Measurements from ENCODE around the gene SLC22A5.

Gene SLC22A5

DNA sequence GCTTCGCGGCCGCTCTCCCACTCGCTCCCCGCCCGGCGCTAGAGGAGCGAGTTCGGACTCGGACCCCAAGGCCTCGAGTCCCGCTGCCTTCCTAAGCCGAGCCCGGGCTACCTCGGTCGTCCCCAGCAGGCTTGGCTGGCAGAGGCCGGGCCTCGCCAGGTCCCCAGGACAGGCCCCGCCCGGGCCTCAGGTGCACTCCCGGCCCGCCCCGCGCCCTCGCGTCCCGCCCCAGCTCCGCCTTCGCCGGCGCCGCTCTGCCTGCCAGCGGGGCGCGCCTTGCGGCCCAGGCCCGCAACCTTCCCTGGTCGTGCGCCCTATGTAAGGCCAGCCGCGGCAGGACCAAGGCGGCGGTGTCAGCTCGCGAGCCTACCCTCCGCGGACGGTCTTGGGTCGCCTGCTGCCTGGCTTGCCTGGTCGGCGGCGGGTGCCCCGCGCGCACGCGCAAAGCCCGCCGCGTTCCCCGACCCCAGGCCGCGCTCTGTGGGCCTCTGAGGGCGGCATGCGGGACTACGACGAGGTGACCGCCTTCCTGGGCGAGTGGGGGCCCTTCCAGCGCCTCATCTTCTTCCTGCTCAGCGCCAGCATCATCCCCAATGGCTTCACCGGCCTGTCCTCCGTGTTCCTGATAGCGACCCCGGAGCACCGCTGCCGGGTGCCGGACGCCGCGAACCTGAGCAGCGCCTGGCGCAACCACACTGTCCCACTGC is at the start of gene SLC22A5:
Gene SLC22A5, plus strand, starts transcription at position 237 of the 707 bp plus-strand sequence. Its CDS starts 263 bp downstream, at position 500.
- DNase-seq, result peak; percentile 63 to 76

DNA sequence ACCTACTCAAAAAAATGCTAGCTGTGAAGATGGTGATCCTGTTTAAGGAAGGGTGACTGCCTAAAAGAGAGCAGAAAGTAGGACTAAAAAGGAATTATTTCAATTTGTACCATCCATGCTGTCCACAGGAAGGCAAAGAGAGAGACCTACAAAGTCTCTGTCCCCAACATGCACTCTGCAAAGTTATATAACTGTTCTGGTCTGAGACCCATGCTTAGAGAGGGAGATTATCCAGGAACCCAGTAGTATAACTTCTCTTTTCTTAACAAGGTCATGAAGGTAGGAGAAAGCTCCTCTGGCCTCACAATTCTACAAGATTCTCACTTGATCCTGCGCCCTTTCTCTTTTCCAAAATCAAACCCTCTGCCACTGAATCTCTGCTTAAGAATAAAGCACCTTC is 49.5 kb upstream of the SLC22A5 start:
- DNase-seq, result no peak

DNA sequence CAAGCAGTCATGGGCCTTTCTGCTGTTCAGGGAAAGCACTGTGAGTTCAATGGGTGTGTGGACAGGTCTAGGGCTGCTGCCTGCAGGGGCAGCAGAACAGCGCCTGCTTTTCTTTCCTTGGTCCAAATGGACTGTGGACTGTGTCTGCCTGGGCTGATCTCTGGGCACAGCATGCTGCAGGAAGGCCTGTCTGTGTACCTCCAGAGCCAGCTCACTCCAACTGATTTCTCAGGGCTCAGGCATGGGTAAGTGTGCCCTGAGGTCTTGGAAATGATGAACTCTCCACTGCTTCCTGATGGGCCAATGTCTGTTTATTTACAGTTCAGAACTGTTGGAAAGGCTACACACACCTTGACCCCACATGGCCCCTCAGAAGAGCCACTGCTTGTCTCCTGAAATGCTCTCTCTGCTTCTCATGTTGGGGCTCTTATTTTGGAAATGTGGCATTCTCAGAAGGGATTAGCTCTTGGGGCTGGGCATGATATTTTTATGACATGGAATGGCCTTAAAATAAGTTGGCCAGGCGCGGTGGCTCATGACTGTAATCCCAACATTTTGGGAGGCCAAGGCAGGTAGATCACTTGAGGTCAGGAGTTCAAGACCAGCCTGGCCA is 48.3 kb upstream of the SLC22A5 start:
- DNase-seq, result no peak

DNA sequence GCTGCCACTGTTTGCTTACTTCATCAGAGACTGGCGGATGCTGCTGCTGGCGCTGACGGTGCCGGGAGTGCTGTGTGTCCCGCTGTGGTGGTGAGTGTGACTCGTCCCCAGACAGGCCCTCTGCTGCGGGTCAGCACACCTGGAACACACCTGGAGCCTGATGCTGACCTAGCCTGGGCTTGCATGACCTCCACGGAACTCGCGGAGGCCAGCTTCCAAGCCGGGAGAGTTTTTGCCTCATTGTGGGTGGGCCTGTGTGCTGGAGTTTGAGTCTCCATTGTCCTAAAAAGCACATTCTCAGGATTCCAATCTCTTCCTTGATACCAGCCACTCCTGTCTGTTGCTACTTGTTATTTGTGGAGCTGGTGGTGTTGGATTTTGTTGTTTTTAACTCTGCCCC is 47.2 kb upstream of the SLC22A5 start:
- DNase-seq, result no peak

DNA sequence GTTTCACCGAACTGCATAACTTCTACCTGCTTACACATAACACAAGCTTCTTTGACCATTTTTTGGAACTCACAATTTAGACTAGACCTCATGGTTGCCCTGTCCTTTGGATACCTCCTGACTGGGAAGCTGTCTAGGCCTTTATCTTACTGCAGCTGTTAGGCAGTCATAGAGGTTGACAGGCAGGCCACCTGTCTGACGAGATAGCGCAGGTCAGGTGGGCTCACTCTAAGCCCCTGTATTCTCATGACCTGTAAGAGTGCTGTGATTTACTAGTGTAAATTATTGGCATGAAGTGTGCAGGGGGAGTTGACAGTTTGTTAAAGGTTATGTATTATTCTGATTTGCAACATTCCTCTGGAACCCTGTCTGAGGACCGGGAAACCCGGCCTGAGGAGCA is 46.3 kb upstream of the SLC22A5 start:
- no peak for DNase-seq

DNA sequence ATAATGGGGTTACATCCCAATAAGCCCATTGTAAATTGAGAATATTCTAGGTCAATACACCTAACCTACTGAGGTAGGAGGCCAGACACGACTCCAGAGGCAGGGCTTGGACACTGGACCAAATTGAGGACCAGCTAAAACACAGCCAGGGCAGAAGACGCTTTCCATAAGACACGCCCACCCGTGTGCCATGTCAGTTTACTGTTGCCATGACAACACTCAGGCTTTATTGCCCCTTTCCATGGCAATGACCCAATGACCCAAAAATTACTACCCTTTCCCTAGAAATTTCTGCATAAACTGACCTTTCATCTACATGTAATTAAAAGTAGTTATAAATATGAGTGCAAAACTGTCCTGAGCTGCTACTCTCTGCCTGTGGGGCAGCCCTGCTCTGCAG is 43.8 kb upstream of the SLC22A5 start:
- DNase-seq, result no peak

DNA sequence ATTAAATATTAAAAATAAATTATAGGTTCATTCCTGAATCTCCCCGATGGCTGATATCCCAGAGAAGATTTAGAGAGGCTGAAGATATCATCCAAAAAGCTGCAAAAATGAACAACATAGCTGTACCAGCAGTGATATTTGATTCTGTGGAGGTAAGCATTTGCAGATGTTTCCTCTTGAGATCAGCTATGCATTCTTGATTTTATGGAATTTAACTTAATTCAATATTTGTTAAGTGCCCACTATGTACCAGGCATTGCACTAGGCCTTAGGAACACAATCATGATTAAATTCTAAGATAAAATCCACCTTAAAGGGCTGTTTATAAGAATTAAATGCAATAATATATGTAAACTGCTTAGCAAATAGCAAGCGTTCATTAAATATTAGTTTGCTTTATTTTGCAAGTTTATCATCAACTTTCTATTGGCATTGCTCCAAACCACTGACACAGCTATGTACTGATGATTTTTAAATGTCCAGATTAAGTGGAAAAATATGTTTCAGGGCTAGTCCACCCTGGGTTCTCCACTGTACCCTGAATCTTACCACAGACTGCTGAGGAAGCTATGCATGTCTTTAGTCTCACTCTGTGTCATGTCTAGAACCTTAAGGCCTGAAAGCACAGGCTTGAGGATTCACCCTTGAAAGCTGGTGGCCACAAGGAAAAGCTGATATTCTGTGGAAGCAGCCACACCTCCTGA is 42.1 kb upstream of the SLC22A5 start:
- DNase-seq, result no peak

DNA sequence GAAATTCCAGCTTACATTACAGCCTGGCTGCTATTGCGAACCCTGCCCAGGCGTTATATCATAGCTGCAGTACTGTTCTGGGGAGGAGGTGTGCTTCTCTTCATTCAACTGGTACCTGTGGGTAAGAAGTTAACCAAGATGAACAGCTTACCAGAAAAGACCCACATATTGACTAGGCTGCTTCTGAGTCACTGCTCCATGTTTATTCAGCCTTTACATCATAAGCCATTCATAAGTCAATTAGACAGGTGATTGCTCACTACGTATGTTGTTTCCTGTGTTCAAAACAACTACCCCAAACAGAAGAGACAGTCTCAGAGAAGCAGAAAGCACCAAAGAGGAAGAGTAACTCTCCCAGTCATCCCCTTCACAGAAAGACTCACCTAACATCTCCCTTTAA is 34.7 kb upstream of the SLC22A5 start:
- no peak for DNase-seq

DNA sequence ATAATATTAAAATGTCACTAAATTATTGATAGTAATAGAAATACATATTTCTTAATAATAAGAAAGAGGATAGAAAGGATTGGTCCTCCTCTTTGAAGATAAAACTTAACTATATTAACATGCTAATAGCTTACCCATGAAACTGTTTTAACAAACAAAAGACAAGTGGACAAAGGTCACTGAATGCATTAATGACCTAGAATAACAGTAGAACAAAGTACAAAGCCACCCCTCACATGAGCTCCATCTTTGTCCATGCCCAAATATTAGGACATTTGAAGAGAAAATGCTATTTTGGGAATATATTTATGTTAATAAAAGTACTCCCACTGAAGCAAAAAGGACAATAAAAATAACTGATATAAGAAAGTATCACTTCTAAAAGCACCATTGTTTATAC is 34.1 kb upstream of the SLC22A5 start:
- no peak for DNase-seq

DNA sequence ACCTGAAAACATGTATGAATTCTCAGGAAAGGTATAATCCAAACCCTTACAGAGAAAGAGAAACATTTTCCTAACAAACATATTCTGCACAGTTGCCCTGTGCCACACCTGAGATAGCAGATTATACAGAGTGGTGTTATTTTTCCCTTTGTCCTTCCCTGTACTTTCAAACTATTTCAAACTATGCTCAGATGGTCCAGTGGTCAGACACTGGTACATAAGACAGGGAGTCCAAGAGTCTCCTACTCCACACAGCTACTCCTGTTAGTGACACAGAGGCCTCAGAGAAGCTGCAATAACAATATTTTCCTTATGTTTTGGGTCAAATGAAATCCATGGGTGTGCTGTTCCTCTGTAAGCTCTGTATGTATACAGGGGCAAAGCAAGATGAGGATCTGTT is 30.0 kb upstream of the SLC22A5 start:
- DNase-seq, result no peak

DNA sequence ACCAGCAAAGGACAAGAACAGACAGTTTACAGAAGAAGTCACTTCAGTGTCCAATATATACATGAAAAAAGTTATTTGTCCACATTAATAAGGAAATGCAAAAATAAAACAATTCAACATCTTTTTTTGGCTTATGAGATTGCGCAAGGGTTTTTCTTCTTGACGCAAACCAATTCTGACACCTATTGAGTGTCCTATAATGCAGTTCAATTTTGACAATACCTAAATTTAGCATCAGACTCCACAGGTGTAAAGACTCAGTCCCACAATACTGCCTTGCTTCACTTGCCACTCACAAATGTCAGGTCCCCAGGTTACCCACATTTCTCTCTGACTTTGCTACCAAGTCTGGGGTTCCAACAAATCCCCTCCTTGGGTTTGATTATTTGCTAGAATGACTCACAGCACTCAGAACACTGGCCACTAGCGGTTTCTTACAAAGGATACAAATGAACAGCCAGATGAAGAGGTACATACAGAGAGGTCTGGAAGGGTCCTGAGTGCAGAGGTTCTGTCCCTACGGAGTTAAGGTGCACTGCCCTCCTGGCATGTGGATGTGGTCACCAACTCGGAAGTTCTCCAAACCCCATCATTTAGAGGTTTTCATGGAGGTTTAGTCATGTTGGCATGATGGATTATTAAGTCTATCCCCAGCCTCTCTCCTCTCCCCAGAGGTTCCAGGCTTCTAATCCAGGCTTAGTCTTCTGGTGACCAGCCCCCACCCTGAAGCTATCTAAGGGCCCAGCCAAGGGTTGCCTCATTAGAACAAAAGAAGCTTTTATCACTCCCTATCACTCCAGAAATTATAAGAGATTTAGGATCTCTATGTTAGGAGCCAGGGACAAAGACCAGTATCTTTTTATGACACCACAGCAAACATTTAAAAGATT is 27.0 kb upstream of the SLC22A5 start:
- no peak for DNase-seq

DNA sequence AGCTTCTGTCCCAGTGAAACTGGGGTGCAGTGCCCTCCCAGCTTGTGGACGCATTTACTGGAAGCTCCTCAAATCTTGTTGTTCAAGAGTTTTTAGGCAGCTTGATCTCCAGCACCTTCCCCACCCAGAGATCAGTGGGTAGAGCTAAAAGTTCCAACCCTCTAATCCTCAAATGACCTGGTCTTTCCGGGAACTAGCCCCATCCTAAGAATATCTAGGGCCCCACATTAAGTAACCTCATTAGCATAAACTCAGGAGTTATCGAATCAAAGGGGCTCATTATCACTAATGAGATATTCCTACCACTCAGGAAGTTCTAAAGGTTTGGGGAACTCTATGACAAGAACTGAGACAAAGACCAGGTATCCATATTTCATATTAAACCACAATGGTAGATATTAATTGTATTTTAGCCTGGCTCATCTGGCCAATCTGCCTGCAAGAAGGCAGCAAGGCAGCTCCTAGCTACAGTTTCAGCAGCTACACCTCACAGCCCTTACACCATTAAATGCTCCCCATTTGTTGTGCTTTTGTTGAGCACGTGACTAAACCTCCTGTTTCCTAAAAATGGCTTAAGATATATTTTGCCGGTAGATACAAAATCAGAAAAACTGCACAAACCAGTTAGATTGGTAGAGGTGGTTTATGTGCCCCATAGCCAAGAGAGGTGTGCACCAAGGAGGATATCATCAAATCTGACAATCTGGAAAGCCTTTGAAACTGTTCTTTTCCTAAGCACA is 24.6 kb upstream of the SLC22A5 start:
- no peak for DNase-seq

DNA sequence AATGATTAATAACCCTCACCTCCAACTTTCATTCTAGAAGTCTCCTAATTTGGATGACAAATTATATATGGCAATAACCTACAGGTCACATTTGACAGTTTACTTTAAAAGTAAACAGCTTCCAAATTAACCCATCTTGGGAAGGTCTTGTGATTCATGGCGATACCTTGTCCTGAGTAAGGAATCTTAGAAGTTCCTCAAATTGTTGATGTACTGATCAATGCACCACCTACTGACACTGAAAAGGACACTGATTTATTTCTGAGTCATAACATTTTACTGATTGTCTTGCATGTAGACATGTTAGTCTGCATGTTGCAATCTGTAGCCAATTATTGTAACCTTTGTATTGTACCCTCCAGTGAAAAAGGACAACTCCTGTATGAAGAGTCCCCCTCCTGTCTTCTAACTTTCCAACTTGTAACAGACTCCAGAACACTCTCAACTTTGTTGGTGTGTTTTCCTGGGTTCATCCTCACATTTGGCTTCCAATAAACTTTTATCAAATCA is 16.0 kb upstream of the SLC22A5 start:
- DNase-seq, result no peak

DNA sequence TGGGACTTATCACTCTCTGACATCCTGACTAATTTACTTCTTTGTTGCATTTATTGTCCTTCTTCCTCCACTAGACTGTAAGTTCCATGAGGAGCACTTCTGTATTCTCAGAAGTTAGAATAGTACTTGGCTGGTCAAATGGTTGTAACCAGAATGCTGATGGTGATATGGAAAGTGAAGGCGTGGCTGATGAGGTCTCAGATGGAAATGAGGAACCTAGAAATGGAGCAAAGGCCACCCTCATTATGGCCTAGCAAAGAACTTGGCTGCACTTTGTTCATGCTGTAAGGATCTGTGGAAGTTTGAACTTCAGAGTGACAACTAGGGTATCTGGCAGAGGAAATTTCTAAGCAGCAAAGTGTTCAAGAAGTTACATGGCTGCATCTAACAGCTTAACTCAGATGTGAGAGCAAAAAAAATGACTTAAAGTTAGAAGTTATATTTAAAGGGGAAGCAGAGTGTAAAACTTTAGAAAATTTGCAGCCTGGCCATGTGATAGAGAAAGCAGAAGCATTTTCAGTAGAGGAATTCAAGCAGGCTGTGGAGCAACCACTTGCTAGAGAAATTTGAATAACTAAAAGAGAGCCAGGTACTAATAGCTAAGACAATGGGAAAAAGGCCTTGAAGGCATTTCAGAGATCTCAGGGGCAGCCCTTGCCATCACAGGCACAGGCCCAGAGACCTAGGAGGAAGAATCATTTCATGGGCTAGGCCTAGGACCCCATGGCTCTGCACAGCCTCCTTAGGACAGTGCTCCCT is 14.9 kb upstream of the SLC22A5 start:
- DNase-seq, result no peak

DNA sequence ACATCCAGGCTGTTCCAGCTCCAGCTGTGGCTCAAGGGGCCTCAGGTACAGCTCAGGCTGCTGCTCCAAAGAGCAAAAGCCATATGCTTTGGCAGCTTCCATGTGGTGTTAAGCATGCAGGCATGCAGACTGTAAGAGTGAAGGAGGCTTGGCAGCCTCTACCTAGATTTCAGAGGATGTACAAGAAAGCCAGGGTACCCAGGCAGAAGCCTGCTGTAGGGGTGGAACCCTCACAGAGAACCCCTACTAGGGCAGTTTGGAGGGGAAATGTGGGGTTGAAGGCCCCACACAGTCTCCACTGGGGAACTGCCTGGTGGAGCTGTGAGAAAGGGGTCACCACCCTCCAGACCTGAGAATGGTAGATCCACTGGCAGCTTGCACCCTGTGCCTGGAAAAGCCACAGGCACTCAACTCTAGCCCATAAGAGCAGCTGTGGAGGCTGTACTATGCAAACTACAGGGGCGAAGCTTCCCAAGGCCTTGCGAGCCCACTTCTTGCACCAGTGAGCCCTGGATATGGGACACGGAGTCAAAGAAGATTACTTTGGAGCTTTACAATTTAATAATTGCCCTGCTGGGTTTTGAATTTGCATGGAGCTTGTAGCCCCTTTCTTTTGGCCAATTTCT is 14.3 kb upstream of the SLC22A5 start:
- DNase-seq, result no peak

DNA sequence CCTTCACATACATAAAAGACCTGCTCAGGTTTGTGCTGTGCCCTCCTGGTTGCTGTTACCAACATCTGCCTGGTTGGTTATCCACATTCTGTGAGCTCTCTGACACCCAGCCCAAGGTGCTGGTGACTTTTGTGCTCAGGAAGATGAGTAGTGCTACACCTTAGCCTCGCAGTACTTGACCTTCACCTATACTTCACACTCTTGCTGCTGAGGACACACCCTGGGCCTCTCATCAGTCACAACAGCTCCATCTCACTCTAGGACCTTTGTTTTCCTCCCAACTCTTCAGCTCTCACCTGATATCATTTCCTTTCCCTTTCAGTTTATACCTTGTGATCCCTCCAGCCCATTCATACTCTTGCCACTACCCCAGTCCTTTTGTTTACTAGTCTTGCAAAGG is 10.7 kb upstream of the SLC22A5 start:
- DNase-seq, result no peak

DNA sequence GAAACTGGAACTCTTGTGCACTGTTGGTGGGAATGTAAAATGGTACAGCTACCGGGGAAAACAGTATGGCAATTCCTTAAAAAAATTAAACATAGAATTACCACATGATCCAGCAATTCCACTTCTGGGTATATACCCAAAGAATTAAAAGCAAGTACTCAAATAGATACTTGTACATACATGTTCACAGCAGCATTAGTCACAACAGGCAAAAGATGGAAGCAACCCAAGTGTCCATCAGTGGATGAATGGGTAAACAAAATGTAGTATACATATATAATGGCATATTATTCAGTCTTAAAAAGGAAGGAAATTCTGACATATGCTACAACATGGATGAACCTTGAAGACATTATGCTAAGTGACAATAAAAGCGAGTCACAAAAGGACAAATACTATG is 7.4 kb upstream of the SLC22A5 start:
- no peak for DNase-seq

DNA sequence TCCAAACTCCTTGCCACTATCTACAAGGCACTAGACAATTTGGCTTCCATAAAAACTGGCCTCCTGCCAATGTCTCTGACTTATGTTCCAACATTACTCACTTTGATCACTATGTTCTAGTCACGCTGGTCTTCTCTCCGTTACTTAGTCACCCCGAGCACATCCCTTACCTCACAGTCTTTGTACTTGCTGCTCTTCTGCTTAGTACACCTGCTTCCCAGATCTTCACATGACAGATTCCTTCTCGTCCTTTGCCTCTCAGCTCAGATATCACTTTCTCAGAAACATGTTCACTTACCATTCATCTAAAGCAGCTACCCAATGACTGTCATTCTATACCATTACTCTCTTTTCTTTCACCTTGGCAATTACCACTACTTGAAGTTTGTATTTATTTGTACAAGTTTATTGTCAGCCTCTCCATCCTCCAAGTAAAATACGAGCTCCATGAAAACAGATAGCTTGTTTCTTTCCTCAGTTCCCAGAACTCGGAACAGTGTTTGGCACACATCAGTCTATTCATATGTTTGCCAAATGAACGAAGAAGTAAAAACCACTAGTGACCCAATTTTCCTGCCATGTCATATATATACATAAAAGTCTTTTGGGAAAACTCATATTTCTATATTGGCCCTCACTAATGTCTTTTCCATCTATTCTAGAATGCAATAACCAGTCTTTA is 5.9 kb upstream of the SLC22A5 start:
- DNase-seq, result no peak

DNA sequence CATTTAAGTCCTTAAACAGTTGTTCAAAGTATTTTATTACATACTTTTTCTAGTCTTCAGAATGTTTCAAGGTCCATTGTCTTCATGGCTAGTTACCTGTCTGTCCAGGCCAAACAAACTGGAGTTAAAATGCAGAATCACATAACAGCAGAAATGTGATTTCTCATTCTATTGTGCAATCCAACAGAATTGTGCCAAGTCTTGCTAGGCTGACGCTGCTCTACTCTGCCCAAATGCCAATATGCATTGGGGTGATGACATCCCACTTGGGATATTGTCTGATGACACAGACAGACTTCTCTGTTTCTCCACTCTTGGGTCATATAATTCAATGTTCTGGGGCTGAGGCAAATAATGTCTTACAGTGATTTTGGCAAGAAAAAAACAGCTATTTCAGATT is 5.2 kb upstream of the SLC22A5 start:
- no peak for DNase-seq

DNA sequence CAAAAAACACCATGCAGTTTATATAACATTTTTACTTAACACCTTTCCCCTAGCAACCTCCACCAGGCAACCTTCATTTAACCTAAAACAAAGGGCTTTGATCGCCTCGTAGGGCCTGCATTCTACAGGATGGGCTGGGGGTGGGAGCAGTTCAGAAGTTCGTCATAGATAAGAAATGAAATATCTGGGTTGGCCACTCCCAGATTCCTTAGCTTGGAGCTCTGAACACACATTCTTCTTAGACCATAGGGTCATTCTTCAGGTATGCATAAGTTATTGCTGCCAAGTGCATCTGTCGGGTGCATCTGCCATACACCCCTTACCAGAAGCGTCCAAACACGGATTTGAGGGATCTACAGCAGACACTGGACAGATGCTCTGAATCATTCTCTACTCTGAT is 4.3 kb upstream of the SLC22A5 start:
- no peak for DNase-seq
